Activated effector memory CD4-positive, alpha-beta T cell treated with anti-CD3 and anti-CD28 coated beads, Interleukin-2, amount 50 U/mL, for 16 hours (primary cell): ENCODE results near the gene ENOX1.

ENCODE experiments used
- DNase-seq: peaks from one replicate; pipeline ENCODE4 v3.0.0-alpha.2; 2020

ENOX1 gene

DNA sequence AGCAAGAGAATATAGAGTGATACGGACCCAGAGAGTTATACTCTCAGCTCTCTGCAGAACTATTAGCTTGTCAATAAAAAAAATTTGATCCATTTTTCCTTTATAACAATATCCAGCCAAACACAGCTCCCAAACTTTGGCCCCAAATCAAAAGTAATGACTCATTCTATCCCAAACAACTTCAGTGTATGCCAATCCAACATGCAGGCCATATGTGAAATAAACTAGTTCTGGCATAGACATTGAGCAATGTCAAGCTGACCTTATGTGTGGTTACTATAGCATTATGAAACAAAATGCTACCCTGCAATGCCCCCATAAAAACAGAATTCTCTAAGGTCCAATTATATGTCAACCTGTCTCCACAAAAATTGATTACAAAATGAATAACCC is 553.9 kb downstream of the ENOX1 start:
- DNase-seq = no peak

DNA sequence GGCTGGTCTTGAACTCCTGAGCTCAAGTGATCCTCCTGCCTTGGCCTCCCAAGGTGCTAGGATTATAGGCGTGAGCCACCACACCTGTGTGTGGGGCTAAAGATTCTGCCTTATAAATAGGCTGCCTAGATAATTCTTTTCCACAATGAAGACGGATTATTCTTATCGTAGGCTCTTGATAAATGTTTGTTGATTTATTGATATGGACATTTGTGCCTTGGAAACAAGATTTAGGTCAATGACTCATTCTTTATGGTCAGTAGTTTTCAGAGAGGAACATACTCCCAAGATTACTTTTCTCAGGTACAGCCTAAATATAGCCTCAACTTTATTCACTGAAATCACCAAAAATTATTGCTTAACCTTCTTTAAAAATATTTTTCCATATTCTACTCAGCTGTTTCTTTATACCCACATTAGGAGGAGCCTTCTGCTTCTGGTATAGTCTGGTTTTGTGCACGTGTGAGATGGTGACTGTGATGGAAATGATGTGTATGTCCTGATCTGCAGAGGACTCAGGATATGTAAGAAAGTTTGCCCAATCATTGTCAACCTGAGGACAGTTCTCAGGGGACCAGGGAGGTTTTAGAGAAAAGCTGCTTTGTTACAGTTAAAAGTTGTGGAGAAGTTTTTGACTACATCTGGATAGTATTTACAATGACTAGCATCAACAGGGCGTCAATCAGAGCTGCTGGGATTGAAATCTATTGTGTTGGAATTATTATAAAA is 554.5 kb downstream of the ENOX1 start:
- DNase-seq = no peak

DNA sequence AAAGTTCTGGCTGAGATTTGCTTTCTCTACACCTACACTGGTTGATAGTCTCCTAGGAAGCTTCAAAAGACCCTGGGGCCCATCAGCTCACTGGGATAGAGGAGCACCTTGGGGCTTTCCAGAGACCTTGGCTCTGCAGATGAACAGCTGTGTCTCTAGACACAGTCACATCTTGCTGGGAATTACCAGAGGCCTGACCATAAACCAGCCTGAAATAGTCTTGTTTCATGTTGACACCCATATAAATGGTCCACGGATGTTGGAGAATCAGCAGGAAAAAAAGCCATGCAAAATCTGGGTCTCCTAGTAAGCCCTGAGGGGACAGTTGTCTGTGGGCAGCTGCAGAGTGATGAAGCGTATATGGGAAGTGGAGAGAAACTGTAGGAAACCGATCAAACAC is 555.8 kb downstream of the ENOX1 start:
- no peak for DNase-seq

DNA sequence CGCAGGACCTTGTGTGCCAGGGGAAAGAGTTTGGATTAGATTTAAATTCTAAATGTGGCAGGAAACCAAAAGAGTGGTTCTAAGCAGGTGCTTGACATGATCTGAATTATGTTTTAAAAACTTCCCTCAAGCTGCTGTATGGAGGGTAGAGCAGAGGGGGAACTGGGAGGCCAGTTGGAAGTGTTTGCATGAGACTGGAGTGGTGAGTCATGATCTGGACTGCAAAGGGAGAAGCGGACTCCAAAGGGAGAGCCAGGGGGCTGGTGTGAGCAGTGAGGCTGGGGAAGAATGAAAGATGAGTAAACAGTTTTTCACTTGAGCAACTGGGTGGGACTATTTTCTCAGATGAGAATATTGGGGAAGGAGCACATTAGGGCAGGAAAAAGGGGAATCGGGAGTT is 557.3 kb downstream of the ENOX1 start:
- no peak for DNase-seq

DNA sequence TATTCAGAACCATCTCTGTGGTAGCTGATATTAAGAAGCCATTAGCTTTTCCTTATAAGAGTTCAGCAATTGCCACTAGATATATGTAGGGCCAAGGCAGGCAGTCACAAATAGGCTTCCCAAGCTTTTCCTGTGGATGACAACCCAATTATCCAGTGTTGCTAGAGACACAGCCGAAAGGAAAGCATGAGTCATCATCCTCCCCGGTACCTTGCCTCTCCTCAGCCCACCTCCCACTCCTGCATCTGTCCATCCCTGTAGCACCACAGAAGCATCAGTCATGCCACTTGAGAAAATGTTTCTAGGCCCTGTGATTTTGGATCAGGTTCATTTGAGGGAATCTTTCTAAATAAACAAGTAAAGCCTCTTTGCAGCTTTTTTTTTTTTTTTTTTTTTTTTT is 559.1 kb downstream of the ENOX1 start:
- no peak for DNase-seq

DNA sequence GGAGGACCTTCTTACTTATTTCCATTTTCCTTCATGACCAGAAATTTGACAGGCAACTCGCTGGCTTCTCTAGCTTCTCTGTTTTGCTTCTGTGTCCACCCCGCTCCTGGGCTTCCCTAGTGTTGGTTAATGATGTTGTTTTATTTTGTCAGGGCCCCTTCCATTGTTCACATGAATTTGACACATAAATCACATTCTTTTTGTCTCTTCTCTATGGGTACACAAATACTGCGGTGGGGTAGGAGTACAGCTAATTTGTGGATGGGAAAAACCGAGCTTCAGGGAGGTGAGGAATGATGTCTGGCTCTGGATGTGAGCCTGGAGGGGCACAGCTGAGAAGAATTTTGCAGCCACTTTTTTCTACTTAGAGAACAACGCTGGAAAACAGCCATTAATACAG is 563.6 kb downstream of the ENOX1 start:
- DNase-seq = no peak

DNA sequence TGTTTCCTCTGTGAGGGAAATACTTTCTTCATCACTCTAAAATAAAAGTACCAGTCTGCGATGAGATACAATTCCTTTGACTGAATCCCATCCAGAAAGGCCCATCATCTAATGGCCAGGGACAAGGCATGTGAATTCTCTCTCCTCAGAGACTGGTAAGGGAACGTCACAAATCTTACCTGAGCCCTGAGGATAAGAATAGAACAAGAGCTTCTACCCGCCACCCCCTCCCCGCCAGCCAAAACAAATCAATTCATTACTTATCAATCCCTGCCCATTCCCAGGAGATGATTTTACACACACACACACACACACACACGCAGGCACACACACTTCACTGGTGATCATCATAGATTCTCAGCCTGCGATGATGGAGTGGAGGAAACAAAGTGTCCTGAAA is 564.7 kb downstream of the ENOX1 start:
- DNase-seq = no peak

DNA sequence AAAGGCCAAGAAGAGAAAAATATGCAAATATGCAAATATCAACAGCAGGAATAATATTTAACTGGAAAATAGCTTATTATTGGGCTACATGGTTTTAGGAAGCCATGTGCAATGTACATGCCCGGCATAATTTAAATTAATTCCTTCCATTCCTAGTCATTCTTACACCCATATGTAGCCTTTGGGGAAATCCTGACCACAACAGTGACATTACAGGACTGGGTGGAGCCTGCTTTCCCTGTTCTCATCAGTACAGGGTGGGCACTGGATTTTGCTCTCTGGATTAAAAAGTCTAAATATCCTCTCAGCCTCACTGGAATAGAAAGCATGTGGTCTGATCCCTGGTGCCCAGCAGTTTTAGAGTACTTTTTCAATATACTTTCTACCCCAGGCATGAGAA is 565.2 kb downstream of the ENOX1 start:
- DNase-seq = no peak

DNA sequence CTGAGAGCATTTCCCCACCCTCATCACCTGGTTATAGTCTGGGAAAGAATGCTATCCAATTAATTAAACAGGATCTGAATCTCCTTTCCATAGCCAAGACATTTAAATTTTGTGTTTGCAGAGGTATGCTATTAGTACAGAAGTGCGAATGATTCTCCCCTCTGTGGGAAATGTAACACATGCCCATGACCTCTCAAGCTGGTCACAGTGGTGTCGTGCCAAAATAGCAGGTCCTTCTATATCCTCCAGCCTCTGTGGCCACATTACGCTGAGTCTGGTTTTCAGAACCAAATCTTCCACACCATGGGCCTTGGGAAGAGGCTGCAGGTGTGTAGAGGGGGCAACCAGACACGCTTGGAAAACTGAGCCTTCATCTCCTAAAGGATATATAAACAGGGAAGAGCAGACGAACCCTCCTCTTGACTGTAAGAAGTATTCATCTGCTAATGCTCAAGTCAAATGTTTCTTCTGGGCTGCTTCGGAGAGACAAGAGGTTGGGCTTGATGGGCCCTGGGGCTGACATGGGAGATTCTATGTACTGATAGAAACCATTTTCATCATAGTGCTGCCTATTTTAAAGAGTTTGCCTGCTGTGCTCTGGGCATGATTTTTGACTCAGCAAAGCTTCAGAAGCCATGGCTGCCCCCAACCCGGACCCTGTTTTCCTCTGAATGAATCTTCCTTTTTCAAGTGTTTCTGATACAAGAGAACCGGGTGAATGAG is 565.7 kb downstream of the ENOX1 start:
- DNase-seq = no peak

DNA sequence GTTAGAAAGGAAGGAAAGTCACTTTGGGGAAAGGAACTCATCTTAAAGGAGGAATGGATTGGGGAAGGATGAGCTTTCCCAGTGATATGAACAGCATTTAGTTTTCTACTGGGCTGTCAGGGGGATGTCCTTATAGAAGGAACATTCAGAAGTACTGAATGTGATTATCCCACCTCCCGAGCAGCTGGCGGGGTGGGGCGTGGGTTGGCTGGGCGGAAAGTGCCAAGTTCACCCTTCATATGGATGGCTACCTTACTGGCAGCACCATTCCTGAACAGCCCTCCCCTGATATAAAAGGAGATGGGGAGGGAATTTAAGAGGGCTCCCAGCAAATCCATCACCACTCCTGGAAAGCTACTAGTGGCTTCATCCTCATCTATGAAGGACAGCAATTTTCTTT is 572.6 kb downstream of the ENOX1 start:
- no peak for DNase-seq

DNA sequence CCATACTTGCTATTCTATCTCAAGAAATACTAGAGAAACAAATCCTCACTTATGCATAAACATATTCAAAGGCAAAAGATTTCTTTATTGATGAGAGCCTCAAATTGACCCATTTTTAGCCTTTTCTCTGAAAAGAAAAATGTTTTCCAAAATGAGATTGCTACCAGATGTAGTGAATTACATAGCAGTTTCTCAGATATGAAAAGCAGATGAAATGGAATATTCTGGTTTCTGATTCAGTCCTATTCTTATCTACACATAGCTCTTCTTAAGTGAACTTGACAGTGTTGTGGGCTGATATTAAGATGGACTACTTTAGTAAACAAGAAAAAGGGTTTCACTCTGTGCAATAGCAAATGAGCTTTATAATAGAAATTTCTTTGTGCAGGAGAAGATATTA is 579.9 kb downstream of the ENOX1 start:
- no peak for DNase-seq

DNA sequence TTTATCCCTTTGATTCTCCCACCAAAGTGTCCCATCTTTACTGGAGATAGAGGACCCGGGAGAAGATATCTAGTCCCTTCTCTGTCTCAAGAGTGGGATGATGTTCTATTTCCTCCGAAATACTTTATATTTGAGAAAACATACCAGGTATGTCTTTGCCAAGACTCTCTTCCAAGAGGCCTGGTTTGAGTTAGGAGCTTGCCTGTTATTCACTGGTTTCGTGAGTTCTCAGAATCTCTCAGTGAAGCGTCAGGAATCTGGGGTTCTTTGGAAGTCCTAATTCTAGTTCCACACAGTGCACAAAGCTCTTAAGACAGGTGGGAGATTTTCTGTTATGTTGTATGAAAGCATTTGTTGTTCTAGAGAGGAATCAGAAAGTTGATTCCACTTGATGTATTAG is 581.4 kb downstream of the ENOX1 start:
- no peak for DNase-seq

DNA sequence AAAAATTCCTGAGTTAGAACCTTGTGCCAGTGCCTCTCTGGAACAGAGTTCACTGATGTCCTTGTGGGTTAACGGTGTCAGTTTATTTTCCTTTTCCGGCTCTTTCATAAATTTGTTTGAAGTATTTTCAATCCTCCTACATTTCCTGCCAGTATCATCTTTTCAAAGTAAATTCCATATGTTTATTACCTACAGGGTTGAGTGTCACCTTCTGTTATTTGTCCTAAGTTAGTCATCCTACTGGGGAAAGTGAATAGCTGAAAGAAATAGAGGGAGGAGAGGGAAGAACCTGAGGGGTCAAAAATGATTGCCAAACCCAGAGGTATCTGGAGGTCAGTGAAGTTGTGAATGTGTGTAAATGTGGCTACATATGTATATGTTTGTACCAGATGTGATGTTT is 582.2 kb downstream of the ENOX1 start:
- DNase-seq = no peak

DNA sequence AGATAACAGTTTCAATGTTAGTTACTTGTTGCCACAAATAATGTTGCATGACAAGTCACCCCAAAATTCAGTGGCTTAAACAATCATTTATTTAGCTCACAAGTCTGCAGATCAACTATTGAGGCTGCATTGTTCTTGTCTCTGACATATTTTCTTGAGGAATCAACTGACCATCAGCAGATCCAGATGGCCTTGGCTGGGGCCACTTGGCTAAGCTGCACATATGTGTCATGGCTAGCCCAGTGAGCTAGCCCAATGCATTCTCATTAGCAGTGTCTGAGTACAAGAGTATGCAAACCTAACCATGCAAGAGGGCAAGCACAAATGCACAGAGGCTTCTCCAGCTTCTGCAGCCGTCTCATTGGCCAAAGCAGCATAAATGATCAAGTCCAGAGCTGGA is 583.0 kb downstream of the ENOX1 start:
- no peak for DNase-seq

DNA sequence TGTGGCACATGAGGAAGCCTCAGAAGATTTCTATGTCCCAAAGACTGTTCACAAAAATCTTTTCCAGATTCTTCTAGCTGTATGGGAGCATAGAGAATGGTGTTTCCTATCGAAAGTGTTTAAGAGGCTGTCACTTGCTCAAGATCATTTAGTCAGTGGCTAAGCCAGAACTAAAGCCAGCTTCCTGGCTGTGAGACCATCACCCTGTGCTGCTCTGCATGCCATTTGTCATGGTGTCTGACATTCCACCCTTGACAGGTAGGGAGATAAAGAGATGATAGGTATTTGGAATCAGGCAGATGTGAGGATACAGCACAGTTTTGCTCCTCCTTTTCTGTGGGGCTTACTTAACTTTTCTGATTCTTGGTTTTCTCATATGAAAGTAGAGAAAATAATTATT is 586.0 kb downstream of the ENOX1 start:
- no peak for DNase-seq

DNA sequence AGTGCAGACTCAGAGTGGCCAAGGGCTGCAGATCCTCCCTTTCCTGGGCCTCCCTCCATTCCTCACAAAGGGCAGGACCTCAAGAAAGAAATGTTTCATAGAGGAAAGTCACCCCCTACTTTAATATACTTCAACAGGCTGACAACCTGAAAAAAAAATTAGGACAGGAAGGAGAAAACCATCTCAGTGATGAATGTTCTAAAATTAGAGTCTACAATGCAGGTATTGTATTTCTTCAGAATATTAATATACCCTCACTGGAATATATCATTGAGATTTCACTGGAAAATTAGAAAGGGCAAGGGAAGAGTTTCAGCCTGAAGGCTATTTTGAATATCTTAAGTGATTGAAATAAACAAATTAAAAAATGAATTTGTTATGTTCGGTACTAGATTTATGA is 586.5 kb downstream of the ENOX1 start:
- DNase-seq = no peak

DNA sequence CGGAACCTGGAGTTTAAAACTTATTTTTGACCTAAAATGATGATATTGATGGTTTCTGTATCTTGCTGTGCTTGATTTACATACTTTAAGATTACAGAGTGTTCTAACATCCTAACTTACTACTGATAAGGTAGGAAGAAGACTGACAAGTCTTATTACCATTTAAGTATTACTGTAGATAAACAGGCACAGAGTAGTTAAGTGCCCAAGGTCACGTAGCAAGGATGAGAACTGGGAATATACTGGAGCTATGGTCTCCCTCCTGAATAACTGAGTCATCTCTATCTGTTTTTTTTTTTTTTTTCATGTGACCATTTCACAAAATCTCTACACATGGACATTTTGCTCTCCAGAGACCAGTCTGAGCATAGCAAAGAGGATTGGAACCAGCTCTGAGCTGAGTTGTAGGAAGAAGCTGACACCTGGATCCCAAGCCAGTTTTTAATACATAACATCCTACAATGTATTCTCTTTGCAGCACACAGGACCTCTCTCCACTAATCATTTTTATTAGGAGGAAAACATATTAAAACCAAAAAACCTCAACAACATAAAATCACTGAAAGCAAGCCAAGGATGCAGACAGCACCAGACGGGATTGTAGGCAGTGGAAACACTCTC is 589.9 kb downstream of the ENOX1 start:
- DNase-seq = no peak

DNA sequence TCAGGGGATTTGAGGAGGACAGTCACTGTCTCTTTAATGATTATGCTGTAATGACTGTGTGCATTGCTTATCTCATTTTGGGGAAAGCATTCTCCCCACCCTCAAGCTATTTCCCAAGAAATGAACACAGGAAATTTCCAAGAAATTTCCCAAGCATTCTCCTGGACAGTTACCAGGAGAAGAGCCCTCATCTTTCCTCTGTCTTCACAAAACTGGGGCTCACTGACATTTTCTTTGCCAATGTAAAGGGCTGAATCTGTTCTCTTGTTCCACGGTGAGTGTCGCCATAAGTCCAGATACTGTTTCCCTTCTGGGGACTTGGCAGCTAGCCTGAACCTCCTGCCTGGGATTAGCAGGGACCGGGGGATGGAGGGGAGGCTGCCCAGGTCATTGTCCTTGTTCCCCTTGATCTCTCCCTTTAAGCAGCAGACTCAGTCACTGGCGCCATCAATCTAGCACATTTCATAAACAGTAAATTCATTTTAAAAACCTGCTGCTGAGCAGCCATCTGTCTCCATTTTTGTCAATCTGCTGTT is 590.6 kb downstream of the ENOX1 start:
- no peak for DNase-seq

DNA sequence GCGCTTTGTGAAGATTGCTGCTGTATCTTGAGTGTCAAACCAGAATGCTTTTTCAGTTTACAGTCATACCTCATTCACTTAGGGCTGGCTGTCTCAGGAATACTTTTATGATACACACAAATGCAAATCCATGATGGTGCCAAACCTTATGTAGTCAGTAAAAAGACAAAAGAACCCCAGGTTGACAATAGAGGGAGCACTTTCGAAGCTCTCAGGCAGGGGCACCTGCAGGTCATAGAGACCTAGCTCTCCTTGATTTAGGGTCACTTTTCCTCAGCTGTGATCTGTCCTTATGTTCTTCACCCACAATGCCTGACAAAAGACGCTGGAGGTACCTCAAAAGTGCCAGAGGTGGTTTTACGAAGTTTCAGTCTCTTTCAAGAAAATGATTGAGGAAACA is 591.2 kb downstream of the ENOX1 start:
- DNase-seq = no peak

DNA sequence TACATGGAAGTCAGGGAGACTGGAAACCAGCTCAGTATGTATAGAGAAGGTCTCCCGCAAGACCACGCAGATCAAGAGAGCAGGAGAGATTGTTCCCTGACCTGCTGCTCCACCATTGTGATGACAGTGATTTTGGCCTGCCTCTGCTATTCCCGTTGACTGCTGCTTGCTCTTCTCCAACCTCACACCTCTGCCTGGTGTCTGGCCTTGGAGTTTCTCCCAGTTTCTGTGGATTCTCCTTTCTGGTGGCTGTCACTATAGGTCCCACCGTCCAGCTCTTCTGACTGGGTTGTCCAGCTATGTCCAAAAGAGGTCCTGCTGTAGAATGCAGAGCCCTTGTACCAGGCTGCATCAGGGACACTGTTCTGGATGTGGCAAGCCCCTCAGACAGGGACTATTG is 591.7 kb downstream of the ENOX1 start:
- no peak for DNase-seq

DNA sequence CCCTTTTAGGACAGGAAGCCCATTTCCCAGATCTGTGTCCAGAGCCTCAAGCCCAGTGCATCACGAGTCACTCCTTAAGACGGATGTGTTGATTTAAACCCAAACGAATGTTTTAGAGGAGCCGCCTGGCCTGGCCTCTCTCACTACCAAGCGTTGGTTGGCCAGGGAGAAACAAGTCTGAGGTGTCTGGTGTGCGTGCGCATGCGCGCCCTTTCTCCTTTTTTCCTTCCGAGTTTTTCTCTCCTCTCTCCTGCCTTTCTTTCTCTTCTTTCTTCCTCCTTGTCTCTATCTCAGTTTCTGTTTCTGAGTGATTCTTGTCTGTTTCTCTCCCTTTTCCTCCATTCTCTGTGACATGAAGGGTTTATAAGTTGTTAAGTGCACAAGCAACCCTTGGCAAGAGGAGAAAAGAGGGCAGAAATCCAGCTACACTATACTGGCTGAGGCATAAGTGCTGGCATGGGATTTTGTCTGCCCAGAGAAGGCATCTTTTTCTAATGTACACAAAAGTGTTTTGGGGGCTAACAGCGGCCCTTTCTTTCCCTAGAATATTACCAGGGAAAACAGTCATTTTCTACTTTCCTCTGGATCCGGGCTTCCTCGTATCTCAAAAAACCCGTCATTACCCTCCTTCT is 592.9 kb downstream of the ENOX1 start:
- DNase-seq = no peak

DNA sequence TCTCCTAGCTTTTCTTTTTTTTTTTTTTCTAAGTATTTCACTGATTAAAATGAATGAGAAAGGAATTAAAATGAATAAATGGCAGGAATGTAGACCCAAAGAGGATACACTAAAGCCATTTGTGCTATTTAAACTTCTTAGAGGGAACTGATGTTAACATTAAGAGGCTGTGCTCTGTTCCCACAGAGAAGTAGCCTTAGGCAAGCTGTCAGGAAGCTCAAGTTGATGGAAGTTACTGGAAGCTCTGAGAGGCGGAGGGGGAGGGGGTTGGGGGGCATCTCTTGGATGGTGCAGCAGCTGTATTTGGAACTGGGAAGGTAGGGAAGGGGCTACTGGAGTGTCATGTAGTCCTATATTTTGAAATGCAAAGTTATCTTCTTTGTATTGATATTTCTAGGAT is 595.2 kb downstream of the ENOX1 start:
- DNase-seq = no peak

DNA sequence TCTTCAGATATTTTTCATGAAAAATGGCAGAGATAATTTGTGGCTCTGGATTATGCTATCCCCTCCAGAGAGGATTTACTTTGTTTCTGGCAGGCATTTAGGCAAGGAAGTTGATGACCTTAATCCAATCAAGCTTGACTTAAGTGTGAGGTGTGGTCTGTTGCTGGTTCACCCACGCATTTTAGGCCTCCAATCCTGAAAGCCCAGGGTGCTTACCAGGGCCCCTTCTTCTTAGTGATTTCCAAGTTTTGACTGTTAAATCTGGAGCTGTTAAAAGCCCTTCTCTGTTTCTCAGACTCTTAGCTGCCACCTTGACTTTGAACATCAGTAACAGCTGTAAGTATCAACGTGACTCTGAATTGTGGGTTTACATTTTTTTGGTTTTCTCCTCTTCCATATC is 601.5 kb downstream of the ENOX1 start:
- no peak for DNase-seq

DNA sequence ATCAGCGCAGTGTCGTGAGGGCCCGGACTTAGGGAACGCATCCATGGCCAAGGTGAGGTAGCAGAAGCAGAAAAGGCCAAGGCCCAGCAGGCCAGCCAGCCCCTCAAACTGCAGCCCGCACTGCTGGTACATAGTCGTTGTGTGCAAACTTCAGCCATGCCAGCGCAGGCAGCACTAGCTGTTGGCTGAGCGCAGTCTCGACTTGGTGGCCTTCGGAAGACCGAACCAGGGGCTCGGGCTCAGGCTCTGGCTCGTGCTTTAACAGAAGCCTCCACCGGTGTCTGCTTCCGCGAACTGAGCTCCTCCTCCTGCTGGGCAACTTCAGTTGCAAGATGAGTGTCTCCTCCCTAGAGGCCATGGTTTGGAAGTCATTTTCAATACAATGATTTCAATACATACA is 605.9 kb downstream of the ENOX1 start:
- DNase-seq = no peak
